ENCODE data around the gene RBM20.

GRCh38 chr10:110717781-110718589, 73.8 kb downstream of the RBM20 start:
- no peak for TF ChIP-seq CTCF (IDR thresholded peaks at IDR 0.05)
- TF ChIP-seq POLR2AphosphoS5 (IDR thresholded peaks at IDR 0.05): no peak

Data from breast epithelium (tissue), 3 donors.